DOHH2 (cell line): ENCODE results near the gene ATG9B.

ENCODE experiments used
- H3F3A ChIP-seq: fragments of 200-600 bp; sonication (generic), shearing (Covaris generic); 2 replicates; pipeline ENCODE4 v1.6.0; 2016; ENCODE audit warnings: antibody characterized with exemption, mild to moderate bottlenecking; ENCODE audit not compliant: control insufficient read depth, insufficient read depth
- H3K27ac ChIP-seq: fragments of 200-600 bp; sonication (generic); 2 replicates; pipeline ENCODE4 v1.5.1; 2014; ENCODE audit warnings: low read depth, mild to moderate bottlenecking, low read length, moderate library complexity
- H3K27me3 ChIP-seq: fragments of 200-600 bp; sonication (generic); 2 replicates; pipeline ENCODE4 v1.6.1; 2014; ENCODE audit warnings: mild to moderate bottlenecking, low read length, mixed read lengths; ENCODE audit not compliant: control insufficient read depth
- H3K36me3 ChIP-seq: fragments of 200-600 bp; sonication (generic); 2 replicates; pipeline ENCODE4 v1.6.1; 2014; ENCODE audit warnings: mild to moderate bottlenecking, low read length, moderate library complexity, mixed read lengths; ENCODE audit not compliant: control insufficient read depth
- H3K4me1 ChIP-seq: fragments of 200-600 bp; sonication (generic); 2 replicates; pipeline ENCODE4 v1.6.1; 2014; ENCODE audit warnings: mild to moderate bottlenecking, low read length, mixed read lengths; ENCODE audit not compliant: control insufficient read depth
- H3K4me2 ChIP-seq: fragments of 200-600 bp; sonication (generic); 2 replicates; pipeline ENCODE4 v1.6.0; 2014; ENCODE audit warnings: mild to moderate bottlenecking, low read length, moderate library complexity
- H3K4me3 ChIP-seq: fragments of 200-600 bp; sonication (generic); 2 replicates; pipeline ENCODE4 v1.5.1; 2014; ENCODE audit warnings: mild to moderate bottlenecking, low read length, mixed read lengths
- H3K79me2 ChIP-seq: fragments of 200-600 bp; sonication (generic); 2 replicates; pipeline ENCODE4 v1.6.1; 2014; ENCODE audit warnings: mild to moderate bottlenecking, low read length, mixed read lengths; ENCODE audit not compliant: control insufficient read depth
- H3K9me2 ChIP-seq: fragments of 200-600 bp; sonication (generic); replicated peaks from 2 replicates; pipeline ENCODE4 v1.6.1; 2014; ENCODE audit warnings: mild to moderate bottlenecking, low read length, mixed read lengths; ENCODE audit not compliant: control insufficient read depth
- H3K9me3 ChIP-seq: fragments of 200-600 bp; sonication (generic); 2 replicates; pipeline ENCODE4 v1.6.1; 2014; ENCODE audit warnings: antibody characterized with exemption, low read length, mixed read lengths; ENCODE audit not compliant: control insufficient read depth, insufficient read depth
- H4K20me1 ChIP-seq: fragments of 200-600 bp; sonication (generic); 2 replicates; pipeline ENCODE4 v1.6.0; 2014; ENCODE audit warnings: low read depth, mild to moderate bottlenecking, antibody characterized with exemption, low read length, moderate library complexity; ENCODE audit not compliant: control insufficient read depth, insufficient read depth
- EZH2phosphoT487 ChIP-seq: fragments of 200-600 bp; sonication (generic); IDR thresholded peaks from 2 replicates; pipeline ENCODE4 v1.6.1; 2017; ENCODE audit warnings: borderline replicate concordance, mild to moderate bottlenecking, antibody characterized with exemption, low read length, moderate library complexity, mixed read lengths
- TF ChIP-seq, protein P1 (sequence below): fragments of 200-600 bp; sonication (generic); IDR thresholded peaks from one replicate; pipeline ENCODE4 v1.5.1; 2014; ENCODE audit warnings: antibody characterized with exemption, mild to moderate bottlenecking, low read depth, low read length; ENCODE audit not compliant: poor library complexity, severe bottlenecking

The ATG9B gene

GRCh38 chr7:151008511-151009323, 15.6 kb downstream of the ATG9B start:
- Histone ChIP-seq H3K9me3 (no peaks in the 10 kb centered on the region), H3K27me3 (no peaks in the 10 kb centered on the region), H3K36me3 (no peaks in the 10 kb centered on the region), H3K4me2 (peak overlapping the region; percentile 87), H3F3A (peaks cover 6% of the 10 kb centered on the region; the same call in 1 of the 2 replicates), H3K4me3 (peak overlapping the region; percentile 88), H3K79me2 (no peaks in the 10 kb centered on the region), H3K4me1 (peaks cover 26% of the 10 kb centered on the region), H4K20me1 (no peaks in the 10 kb centered on the region), H3K27ac (peak overlapping the region; percentile 21; the same call in 1 of the 2 replicates), H3K9me2 (no peaks in the 10 kb centered on the region)
- TF ChIP-seq, protein P1, sequence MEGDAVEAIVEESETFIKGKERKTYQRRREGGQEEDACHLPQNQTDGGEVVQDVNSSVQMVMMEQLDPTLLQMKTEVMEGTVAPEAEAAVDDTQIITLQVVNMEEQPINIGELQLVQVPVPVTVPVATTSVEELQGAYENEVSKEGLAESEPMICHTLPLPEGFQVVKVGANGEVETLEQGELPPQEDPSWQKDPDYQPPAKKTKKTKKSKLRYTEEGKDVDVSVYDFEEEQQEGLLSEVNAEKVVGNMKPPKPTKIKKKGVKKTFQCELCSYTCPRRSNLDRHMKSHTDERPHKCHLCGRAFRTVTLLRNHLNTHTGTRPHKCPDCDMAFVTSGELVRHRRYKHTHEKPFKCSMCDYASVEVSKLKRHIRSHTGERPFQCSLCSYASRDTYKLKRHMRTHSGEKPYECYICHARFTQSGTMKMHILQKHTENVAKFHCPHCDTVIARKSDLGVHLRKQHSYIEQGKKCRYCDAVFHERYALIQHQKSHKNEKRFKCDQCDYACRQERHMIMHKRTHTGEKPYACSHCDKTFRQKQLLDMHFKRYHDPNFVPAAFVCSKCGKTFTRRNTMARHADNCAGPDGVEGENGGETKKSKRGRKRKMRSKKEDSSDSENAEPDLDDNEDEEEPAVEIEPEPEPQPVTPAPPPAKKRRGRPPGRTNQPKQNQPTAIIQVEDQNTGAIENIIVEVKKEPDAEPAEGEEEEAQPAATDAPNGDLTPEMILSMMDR = peak; percentile 97
- no peak for TF ChIP-seq EZH2phosphoT487

DNA sequence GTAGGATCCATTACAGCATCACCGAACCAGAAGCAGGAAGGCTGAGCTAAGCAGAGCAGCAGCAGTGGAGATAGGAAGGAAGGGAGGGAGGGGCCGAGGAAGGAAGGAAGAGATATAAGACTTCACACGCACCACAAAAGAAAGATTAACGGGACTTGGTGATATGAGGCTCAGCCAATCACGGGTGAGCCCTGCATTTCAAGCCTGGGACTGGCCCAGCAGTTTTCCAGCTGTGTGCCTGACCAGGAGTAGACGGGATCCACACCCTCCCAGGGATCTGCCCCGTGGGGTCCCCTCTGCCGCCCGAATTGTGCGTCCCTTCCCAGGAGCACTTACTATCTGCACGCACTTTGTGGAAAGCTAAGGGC, 16.2 kb downstream of the ATG9B start:
- peak overlapping the region; percentile 87 for H3K4me2 ChIP-seq

DNA sequence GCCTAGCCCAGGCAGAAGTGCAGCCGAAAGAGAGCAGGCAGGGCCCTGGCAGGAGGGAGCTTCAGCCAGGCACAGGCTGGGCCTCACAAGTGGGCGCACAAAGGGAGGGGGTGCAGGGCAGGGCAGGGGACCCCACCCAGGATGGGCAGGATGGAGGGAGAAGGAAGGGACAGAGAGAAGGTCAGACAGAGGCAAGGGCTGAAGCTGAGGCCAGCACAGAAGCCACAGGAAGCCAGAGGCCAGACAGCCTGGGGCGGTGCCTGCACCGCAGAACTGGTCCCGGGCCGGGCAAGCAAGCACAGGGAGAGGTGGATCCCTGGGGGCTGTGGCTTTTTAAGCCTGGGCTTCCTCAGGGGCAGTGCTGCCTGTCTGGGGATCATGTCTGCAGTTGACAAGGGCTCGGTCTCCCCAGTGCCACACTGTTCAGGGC, 16.8 kb downstream of the ATG9B start:
- Histone ChIP-seq H3K4me2 (peak overlapping the region; percentile 87), H3K79me2 (no peaks in the 10 kb centered on the region), H3K27me3 (no peaks in the 10 kb centered on the region), H3K9me2 (no peaks in the 10 kb centered on the region), H3K4me1 (peaks cover 17% of the 10 kb centered on the region), H3K27ac (no peak overlapping the region), H3K9me3 (no peaks in the 10 kb centered on the region), H3K36me3 (no peaks in the 10 kb centered on the region), H3F3A (peaks cover 6% of the 10 kb centered on the region; the same call in 1 of the 2 replicates), H4K20me1 (no peaks in the 10 kb centered on the region), H3K4me3 (peak overlapping the region; percentile 88)
- TF ChIP-seq EZH2phosphoT487 = no peak
- TF ChIP-seq, protein P1 = no peak

More for the DNA sequence above, 16.2 kb downstream of the ATG9B start:
- Histone ChIP-seq H3K4me1 (peaks cover 20% of the 10 kb centered on the region), H3F3A (peaks cover 6% of the 10 kb centered on the region; the same call in 1 of the 2 replicates), H3K27ac (peak overlapping the region; percentile 21; the same call in 1 of the 2 replicates), H4K20me1 (no peaks in the 10 kb centered on the region), H3K4me3 (peak overlapping the region; percentile 88), H3K9me2 (no peaks in the 10 kb centered on the region), H3K27me3 (no peaks in the 10 kb centered on the region), H3K9me3 (no peaks in the 10 kb centered on the region), H3K79me2 (no peaks in the 10 kb centered on the region), H3K36me3 (no peaks in the 10 kb centered on the region)
- no peak for TF ChIP-seq EZH2phosphoT487
- TF ChIP-seq, protein P1 = no peak
